Epithelial cell of proximal tubule (primary cell): ENCODE data around the gene LCN1. TPM values are rescaled to one million over a fixed set of nuclear protein-coding genes. Genes with fewer than 3 reads are reported as not detected.

Source experiments
- DNase-seq: peaks from one replicate; pipeline ENCODE4 v3.0.0-alpha.2; 2011; ENCODE audit warnings: low read depth
- H3K4me3 ChIP-seq: 2 replicates; pipeline ENCODE4 v1.5.1; 2011; ENCODE audit warnings: low read depth, mild to moderate bottlenecking, low read length
- total RNA-seq: library from RNA; depleted of rRNA; stranded (reverse); fragments of >200 nt; gene quantifications from 2 replicates; pipeline ENCODE4 v1.2.3, GENCODE V29; 2015
- TF ChIP-seq, protein P1 (sequence below): conservative IDR thresholded peaks from 2 replicates; pipeline ENCODE4 v1.5.1; 2012; ENCODE audit warnings: low read depth, mild to moderate bottlenecking, low read length

The LCN1 gene
- total RNA-seq, 1 donor from 2014 or later, result not detected

DNA sequence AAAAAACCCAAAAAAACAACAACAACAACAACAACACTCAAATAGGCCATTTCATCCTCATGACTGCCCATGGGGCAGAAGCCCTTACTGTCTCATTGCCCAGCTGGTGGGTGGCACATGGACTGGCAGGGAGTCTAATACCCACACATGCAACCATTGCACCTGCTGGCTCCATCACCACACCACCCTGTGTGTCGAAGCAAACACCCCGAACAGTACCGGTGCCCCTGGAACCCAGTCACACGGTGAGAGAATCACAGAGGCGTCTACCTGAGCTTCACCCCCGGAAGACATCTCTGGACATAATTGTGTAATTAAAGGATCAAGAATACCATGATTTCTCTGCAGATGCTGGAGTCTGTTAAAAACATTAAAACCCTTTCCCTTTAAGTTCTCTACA lies 46.8 kb downstream of the LCN1 start:
- DNase-seq, result no peak
- TF ChIP-seq, protein P1, sequence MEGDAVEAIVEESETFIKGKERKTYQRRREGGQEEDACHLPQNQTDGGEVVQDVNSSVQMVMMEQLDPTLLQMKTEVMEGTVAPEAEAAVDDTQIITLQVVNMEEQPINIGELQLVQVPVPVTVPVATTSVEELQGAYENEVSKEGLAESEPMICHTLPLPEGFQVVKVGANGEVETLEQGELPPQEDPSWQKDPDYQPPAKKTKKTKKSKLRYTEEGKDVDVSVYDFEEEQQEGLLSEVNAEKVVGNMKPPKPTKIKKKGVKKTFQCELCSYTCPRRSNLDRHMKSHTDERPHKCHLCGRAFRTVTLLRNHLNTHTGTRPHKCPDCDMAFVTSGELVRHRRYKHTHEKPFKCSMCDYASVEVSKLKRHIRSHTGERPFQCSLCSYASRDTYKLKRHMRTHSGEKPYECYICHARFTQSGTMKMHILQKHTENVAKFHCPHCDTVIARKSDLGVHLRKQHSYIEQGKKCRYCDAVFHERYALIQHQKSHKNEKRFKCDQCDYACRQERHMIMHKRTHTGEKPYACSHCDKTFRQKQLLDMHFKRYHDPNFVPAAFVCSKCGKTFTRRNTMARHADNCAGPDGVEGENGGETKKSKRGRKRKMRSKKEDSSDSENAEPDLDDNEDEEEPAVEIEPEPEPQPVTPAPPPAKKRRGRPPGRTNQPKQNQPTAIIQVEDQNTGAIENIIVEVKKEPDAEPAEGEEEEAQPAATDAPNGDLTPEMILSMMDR, result no peak
- H3K4me3 ChIP-seq, result no peak overlapping the region

DNA sequence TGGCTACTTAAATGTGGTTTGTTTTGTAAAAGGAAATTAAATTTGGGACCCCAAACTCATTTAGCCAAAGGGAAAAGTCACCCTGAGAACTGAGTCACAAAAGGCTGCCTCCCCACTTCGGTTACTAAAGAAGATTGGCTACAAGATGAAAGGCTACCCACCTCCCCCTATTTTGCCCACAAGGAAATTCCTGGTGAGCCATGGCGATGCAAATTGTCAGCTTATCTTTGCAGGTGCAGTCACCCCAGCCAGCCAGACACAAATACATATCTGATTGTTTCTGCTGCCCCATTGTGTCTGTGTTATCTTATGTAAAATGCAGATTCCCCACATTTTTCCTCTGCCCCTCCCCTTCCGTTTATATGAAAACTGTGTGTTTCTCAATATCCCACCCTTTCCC lies 49.2 kb downstream of the LCN1 start:
- no peak for DNase-seq

DNA sequence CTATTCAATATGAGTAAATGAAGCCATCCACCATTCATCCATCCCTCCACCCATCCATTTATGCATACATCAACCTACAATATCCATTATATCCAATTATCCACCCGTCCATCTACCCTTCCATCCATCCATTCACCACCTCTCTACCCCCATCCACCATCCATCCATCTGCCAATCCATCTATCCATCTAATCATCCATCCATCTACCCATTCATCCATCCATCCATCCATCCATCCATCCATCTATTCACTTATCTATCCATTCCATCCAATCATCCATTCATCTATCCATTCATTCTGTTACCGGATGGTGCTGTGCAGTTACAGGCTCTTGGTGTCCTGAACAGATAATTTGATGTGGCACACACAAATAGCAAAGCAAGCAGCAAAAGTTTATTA lies 51.0 kb downstream of the LCN1 start:
- TF ChIP-seq, protein P1, result no peak
- H3K4me3 ChIP-seq, result no peak overlapping the region
- DNase-seq, result no peak

More for the DNA sequence above, 49.2 kb downstream of the LCN1 start:
- TF ChIP-seq, protein P1, result no peak
- no peak overlapping the region for H3K4me3 ChIP-seq

DNA sequence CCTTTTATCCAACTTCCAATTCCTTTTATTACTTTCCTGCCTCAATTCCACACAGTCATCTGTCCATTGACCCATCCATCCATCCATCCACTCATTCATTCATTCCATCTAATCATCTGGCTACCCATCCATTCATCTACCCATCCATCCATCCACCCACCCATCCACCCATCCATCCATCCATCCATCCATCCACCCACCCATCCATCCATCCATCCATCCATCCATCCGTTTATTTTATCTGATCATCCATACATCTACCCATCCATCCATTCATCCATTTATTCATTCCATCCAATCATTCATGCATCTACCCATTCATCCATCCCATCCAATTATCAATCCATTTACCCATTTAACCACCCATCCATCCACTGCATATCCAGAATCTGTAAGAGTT lies 51.9 kb downstream of the LCN1 start:
- TF ChIP-seq, protein P1, result no peak
- DNase-seq, result no peak
- H3K4me3 ChIP-seq, result no peak overlapping the region

DNA sequence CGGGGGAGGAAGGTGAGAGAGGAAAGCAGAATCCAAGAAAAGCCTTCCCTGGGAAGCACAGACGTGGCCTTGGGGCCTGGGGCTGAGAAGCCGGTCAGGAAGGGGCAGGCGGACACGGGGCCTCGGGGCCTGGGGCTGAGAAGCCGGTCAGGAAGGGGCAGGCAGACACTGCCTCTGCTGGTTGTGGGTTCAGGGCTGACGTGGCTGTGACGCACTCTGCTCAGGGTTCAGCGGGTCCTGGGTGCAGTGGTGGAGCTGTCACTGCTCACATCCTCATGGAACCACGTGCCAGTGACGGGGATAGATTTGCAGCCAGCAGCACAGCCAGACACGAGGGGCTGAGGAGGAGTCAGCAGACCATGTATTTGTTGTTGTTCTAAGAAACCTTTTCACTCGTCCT lies 53.1 kb downstream of the LCN1 start:
- TF ChIP-seq, protein P1, result no peak
- DNase-seq, result no peak
- H3K4me3 ChIP-seq, result no peak overlapping the region

DNA sequence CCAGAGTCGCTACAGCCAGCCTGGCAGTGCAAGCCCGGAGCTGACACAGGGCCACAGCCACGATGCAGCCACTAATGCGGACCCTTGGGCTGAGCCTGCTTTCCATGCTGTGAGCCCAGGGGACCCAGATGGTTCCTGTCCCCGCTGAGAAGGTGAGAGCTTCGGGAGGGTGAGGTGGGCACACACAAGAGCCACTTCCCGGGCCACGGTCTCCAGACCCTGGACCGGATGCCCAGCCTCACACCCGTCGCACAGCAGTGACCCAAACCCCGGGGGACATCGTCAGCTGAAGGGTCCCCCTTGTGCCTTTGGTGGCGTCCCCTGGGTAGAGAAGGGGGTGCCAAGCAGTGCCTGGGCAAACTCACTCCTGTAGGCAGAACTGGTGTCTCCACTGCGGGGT lies 53.7 kb downstream of the LCN1 start:
- TF ChIP-seq, protein P1, result no peak
- H3K4me3 ChIP-seq, result no peak overlapping the region

More for the DNA sequence above, 53.7 kb downstream of the LCN1 start:
- DNase-seq, result no peak

Other genes with a start within 250 kb of the LCN1 start
- gene PPP1R26, start 41.7 kb upstream of the LCN1 start, total RNA-seq, result 23.2 and 26.3 TPM in 2 replicates
- gene MRPS2, start 20.8 kb upstream of the LCN1 start, total RNA-seq, result 68.1 and 117 TPM in 2 replicates
- not detected in 2 replicates for gene OBP2A, start 24.7 kb downstream of the LCN1 start, total RNA-seq
- gene PAEP, start 40.3 kb downstream of the LCN1 start, total RNA-seq, result not detected in 2 replicates
- not detected in 2 replicates for gene GLT6D1, start 118.1 kb downstream of the LCN1 start, total RNA-seq
- not detected in 2 replicates for gene LCN9, start 141.9 kb downstream of the LCN1 start, total RNA-seq
- gene SOHLH1, start 178.0 kb downstream of the LCN1 start, total RNA-seq, result not detected in 2 replicates
- not detected in 2 replicates for gene KCNT1, start 180.7 kb downstream of the LCN1 start, total RNA-seq